Stimulated activated CD8-positive, alpha-beta memory T cell treated with anti-CD3 and anti-CD28 coated beads, Interleukin-15, amount 100 ng/mL, for 48 hours (primary cell): Measurements from ENCODE around the gene CYSRT1.
"Not testable (repeated sequence)": the region's sequence is repeated elsewhere in the genome, so short reads cannot be mapped to it uniquely, and the experiment has no call there.

ENCODE experiments used
- DNase-seq, 2 donors: peaks; one replicate each; pipeline ENCODE4 v3.0.0-alpha.2; 2020; ENCODE audit warnings: low read depth in 2 of 2

Gene CYSRT1

DNA sequence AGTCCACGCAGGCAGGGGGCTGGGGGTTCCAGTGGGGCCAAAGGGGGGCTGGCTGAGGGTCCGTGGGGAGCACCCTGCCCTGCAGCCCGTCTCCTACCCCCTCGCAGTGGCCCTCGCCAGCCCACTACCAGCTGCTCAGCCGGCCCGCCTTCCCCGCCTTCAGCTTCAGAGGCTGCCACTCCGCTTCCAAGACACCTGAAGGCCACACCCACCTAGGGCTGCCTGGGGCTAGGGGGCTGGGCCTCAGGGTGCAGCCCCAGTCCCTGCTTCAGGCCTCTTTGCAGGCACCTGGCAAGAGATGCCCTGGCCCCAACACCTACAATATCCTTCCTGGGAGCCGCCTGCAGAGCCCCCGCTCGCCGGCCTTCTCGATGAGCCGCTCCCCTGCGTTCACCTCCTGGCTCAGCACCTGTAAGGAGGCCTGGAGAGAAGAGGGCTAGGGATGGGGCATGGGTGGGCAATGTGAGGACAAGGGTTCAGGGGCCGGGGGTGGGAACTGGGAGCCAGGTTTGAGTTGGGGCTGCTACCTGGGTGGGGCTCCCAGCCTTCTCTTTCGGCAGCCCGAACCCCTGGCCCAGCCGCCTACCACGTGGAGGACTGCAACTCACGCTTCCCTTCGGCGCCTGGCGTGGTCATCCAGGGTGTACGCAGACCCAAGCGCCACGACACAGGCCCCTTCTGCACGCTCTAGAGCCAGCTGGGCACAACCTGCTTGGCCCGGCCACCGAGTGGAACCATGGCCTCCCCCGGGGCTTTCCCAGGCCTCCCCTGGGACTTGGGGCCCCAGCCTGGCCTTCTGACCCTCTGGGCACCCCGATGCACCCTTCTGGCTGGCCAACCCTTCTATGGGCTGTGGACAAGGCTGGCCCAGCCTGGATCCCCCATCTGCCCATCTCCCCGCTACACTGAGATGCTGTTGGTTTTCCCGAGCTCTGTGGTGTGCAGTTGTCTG is 27.9 kb downstream of the CYSRT1 start:
- no peak for DNase-seq

DNA sequence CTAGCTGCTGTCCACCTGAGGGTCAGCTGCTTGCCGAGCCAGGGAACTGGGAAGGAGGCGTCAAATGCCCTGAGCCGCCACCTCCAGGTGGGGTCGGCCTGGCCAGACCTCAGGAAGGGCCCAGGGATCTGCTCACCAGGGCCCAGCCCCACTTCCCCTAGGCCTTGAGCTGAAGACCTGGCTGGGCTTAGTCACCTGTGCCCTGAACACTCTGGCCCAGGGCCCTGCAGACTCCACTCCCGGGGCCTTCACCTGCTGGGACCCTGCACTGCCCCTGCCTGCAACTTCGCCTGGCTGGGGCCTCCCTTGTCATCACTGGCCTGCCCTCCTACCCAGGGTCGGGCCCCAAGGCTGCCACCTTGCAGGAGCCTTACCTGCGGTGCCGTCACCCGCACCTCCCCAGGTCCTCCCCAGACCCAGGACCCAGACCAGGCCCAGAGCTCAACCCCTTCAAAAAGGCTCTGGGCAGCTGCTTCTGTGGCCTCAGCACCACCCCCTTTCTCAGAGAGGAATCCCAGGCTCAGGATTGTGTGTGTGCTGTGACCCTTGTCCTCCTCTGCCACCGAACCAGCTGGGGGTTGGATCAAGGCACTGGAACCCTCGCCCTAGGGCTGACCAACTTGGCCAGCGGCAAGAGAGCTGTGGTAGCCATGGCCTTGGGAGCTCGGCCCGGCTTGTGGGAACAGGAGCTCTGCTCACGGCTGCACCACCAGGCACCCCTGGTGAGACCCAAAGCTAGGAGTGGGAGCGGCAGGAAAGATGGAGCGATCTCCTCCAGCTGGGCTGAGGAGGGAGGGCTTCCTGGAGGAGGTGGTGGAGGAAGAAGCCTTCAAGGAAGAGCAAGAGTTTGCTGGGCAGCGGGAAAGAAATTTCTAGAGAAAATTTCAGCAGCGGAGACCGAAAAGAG is 29.0 kb downstream of the CYSRT1 start:
- DNase-seq: no peak

DNA sequence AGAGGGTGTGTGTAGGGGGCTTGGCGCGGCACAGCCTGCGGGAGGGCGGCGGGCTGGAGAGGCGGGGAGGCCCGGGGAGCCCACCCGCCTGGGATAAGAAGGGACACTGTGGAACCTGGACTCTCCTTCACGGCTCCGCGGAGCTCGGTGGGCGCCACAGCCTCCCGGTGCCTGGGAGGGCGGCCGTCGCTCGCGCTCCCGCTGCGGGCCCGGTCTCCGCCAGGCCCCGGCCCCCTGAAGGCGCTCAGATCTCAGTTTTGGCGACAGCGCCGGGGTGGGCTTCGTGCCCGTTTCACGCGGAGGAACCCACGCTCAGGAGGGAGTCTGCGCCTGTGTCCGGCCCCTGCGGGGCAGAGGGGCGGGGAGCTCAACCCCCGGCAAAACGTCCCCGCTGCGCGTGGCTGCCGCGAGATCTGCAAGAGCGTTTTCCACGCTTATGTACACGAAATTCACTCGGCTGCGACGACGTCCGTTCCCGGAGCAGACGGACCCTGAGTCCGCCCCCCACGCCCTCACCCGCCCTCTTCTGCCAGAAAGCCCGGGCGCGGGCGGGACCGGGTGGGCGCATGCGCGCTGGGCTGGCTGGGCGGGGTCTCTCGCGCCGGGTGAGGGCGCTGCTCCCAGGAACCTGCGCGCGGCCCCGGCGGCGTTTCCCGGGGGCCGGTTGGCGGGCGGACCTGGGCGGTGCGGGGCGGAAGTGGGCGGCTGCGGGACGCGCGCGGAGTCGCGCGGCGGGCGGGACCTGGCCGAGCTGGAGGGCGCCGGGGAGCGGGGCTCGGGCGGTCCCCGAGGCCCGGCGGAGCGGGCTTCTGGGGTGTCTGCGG is 29.9 kb downstream of the CYSRT1 start, which contains the start of gene NELFB:
Gene NELFB, plus strand, starts transcription at position 704 of the 824 bp plus-strand sequence.
- DNase-seq: peak; percentile 91 to 94

DNA sequence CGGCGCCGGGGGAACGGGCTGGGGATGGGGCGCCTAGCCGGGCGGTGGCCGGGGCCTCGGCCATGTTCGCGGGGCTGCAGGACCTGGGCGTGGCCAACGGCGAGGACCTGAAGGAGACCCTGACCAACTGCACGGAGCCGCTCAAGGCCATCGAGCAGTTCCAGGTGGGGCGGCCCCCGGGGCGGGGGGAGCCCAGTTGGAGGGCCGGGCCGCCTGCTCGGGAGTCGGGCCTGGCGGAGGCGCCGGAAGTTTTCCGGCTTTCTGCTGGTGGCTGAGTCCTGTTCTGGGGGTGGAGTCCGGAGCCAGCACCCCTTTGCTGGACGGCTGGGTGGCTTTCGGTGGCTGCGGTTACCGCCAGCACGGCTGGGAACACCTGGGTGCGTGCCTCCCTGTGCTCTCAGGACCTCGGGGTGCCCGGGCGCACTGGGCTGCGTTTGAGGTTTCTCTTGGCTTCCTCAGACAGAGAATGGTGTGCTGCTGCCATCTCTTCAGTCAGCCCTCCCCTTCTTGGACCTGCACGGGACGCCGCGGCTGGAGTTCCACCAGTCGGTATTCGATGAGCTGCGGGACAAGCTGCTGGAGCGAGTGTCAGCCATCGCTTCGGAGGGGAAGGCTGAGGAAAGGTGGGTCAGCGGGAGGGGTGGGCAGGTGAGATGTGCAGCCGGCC is 30.6 kb downstream of the CYSRT1 start:
- no peak for DNase-seq

DNA sequence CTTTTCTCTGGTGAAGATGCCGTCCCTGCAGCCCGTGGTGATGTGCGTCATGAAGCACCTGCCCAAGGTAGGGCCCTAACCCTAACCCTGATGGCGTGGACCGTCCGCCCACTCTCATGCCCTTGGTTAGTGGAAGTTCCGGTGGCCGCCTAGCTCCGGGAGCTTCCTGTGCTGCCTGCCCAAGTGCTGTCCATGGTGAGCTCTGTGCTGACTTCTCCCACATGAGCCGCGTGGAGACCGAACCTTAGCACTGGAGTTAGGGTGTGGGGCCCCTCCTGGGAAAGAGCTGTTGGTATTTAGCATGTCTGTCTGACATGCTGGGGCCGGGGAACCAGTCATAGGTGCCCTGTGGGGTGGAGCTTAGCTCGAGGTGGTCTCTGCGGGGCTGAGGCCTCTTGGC is 31.4 kb downstream of the CYSRT1 start:
- no peak for DNase-seq

DNA sequence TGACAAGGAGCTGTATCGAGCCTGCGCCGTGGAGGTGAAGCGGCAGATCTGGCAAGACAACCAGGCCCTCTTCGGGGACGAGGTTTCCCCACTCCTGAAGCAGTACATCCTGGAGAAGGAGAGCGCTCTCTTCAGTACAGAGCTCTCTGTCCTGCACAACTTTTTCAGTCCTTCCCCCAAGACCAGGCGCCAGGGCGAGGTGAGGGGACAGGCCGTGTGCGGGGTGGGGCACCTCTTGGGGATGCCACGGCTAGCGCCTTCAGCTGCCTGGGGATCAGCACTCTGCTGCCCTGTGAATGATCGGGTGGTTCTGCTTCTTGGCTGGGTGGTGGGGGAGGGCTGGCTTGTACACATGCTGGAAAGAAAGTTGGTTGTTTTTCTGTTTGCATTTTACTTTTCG is 31.9 kb downstream of the CYSRT1 start:
- DNase-seq: no peak

DNA sequence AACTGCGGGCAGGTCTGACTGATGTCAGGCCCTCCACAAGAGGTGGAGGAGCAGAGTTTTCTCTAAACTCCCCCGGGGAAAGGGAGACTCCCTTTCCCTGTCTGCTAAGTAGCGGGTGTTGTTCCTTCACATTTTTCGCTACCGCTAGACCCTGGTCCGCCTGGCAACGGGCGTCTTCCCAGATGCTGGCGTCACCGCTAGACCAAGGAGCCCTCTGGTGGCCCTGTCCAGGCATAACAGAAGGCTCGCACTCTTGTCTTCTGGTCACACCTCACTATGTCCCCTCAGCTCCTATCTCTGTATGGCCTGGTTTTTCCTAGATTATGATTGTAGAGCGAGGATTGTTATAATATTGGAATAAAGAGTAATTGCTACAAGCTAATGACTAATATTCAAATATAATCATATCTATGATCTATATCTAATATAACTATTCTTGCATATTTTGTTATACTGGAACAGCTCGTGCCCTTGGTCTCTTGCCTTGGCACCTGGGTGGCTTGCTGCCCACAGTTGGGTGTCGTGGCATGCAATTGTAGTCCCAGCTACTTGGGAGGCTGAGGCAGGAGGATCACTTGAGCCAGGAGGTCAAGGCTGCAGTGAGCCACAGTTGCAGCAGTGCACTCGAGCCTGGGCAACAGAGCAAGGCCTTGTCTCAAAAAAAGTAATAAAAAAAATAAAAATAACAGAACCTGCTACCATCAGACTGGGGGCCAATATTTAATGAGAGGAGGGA is 37.4 kb downstream of the CYSRT1 start:
- DNase-seq: not testable (repeated sequence)

DNA sequence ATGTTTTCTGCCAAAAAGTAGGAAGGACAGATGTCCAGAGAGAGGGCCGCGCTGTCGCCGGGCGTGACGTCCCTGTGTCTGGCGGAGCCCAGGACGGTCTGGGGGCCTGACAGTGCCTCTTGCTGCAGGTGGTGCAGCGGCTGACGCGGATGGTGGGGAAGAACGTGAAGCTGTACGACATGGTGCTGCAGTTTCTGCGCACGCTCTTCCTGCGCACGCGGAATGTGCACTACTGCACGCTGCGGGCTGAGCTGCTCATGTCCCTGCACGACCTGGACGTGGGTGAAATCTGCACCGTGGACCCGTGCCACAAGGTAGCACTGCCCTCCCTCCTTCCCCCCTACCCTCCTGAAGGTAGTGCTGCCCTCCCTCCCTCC is 37.9 kb downstream of the CYSRT1 start:
- no peak for DNase-seq

DNA sequence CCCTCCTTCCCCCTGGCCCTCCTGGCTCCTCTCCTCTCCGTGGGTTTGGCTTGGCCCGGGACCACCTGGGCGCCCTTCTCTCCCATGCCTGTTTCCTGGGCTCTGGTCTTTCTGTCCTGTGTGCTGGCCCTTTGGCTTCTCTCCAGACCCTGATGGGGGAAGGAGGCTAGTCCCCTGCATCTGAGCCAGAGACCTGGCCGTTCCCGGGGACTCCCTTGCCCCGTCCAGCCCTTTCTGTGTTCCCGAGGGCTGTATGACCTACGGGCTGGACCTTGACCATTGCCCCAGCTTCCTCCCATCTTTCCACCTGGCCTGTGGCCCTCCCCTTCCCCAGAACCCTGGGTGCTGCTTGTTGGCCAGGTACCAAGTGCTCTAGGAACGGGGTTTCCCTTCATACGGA is 38.5 kb downstream of the CYSRT1 start:
- no peak for DNase-seq

DNA sequence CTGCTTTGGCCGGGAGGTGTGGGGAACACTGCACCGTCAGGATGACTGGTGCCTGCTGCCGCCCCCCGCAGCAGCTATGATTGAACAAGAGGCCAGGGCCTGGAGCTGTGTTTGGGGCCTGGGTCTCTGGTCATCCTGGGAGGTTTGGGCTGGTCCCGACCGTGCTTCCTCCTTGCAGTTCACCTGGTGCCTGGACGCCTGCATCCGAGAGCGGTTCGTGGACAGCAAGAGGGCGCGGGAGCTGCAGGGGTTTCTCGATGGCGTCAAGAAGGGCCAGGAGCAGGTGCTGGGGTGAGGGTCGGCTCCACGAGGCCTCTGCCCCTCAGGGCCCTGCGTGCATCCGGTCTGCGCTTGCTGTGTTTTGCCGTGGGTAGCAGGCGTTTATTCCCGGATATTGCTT is 39.1 kb downstream of the CYSRT1 start:
- no peak for DNase-seq

DNA sequence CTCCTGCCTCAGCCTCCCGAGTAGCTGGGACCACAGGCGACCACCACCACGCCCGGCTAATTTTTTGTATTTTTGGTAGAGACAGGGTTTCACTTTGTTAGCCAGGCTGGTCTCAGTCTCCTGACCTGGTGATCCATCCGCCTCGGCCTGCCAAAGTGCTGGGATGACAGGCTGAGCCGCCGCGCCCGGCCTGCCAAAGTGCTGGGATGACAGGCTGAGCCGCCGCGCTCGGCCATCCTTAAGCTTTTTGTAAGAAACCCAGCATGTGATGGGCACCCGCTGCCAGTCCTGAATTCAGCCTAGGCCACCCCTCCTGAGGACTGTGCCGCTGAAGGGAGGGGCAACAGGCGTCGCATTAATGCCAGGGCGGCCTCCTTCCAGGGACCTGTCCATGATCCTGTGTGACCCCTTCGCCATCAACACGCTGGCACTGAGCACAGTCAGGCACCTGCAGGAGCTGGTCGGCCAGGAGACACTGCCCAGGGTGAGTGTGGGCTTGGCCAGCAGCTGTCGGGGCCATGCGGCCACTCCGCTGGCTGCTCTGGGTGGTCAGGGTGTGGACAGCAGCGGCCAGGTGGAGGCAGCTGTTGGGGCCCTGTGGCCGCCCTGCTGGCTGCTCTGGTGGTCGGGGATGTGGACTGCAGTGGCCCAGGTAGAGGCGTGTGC is 40.7 kb downstream of the CYSRT1 start:
- DNase-seq: no peak

DNA sequence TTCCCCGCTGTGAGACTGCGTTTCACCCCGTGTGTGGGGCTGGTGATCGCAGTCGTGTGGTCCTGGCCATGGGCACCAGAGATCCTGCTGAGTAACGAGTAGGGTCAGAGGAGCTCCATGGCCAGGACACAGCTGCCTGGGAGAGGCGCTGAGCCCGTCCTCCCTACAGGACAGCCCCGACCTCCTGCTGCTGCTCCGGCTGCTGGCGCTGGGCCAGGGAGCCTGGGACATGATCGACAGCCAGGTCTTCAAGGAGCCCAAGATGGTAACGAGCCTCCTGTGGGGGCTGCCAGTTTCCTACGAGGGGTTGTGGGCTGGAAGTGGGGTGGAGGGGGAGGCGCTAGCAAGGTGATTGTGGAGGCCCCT is 41.2 kb downstream of the CYSRT1 start:
- DNase-seq: no peak

DNA sequence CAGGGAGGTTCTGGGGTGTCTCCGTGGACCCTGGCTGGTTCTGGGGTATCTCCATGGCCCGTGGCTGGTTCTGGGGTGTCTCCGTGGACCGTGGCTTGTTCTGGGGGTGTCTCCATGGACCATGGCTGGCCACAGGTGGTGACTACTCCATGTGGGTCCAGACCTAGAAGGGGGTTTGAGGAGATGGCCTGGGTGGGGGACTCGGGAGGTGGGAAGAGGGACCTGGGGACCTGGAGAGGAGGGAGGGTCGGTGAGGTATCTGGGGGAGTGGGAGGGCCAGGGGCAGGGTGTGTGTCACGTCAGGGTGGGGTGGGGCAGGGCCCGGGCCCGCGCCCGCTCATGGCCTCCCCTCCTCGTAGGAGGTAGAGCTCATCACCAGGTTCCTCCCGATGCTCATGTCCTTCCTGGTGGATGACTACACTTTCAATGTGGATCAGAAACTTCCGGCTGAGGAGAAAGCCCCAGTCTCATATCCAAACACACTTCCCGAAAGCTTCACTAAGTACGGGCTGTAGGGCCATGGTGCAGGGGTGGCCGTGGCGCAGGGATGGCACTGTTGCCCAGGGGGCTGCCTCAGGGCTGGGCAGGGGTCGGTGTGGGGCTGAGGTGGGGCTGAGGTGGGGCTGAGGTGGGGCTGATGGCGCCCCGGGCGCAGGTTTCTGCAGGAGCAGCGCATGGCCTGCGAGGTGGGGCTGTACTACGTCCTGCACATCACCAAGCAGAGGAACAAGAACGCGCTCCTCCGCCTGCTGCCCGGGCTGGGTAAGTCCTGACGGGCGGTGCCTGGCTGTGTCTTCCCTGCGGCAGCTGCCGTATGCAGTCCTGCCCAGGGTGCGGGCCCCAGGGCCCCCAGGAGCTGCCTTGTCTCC is 41.8 kb downstream of the CYSRT1 start:
- no peak for DNase-seq

DNA sequence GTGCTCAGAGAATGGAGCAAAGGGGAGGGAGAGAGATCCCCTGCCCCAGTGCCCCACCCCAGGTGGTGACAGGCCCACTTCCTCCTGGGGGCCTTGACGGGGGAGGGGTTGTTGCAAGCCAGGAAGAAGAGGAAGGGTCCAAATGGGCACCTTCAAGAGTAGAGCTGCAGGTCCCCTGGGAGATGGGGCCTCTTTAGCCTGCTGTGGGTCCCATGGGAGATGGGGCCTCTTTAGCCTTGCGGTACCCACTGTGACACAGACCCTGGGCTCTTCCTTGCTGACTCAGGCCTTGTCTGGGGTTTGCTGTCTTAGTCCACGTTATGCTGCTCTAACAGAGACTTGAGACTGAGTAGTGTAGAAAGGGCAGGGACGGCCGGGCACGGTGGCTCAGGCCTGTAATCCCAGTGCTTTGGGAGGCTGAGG is 43.0 kb downstream of the CYSRT1 start:
- no peak for DNase-seq

DNA sequence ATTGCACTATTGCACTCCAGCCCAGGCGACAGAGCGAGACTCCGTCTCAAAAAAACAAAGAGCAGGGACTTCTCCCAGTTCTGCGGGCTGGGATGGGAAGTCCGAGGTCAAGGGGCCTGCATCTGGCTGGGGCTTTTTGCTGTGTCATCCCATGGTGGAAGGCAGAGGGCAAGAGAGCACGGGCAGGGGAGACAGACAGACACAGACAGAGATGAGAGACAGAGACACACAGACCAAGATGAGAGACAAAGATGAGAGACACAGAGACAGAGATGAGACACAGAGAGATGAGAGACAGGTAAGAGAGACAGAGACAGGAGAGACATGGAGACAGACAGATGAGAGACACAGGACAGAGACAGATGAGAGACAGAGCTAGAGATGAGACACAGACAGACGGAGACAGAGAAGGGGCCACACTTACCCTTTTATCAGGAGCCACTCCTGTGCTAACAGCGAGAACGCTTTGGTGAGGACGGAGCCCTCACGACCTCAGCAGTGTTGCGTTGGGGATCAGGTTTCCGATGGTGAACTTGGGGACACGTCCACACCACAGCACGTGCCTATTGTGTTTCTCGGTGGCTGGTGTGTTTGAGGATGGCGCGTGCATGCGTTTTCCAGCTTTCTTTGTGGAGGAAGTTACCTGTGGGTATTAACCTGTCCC is 43.7 kb downstream of the CYSRT1 start:
- DNase-seq: no peak

DNA sequence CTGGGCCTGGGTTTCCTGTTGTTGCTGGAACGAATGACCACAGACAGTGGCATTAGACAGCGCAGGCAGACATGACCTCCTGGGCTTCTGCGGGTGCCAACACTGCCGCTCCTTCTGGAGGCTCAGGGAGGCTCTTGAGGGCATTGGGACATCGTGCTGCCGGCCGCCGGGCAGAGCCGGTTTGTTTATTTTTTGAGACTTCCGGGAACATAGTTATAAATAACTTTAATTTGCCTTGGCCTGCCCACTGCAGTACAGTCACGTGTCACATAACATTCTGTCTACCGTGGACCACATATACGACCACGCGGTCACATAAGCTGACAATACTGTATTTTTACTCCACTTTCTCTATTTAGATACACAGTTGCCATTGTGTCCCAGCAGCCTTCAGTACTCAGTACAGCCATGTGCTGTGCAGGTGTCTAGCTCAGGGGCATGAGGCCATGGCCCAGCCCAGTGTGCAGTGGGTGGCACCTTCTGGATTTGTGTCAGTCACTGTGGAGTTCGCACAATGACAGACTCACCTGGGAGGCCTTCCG is 44.3 kb downstream of the CYSRT1 start:
- DNase-seq: no peak

DNA sequence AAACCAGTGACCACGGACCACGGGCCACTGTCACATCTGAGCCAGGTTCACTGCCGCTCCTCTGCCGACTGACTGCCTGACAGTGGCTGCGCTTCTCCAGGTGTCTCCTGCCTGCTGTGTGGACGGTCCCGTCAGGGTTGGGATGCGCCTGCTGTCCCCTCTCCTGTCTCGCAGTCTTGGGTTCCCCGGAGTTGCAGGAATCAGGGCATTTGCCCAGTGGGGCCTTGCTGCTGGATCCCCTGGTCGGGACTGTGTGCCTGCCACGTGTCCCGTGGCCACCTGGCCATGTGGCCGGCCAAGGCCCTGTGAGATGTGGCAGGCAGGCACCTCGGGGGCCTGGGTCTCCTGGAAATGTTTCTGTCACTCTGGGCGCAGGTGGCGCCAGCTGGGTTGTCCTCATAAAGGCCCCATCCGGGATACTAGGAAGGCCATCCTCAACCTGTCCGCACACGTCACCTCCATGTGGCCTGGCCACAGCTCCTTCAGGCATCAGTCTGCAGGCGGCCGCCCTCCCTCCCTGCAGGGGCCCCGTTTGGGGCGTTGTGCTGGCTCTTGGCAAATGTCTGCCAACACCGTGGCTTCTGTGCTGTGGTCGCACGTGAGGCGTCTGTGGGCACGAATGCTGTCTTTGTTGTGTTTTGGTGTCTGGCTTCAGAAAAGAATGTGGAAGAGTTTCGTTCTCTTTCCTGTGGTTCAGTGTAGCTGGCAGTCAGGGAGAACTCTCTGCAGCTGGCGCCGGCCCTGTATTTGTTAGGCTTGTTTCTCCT is 46.1 kb downstream of the CYSRT1 start:
- no peak for DNase-seq
